ENCODE data around the gene ACOT13.
"Not testable (repeated sequence)": the region's sequence is repeated elsewhere in the genome, so short reads cannot be mapped to it uniquely, and the experiment has no call there.

The ACOT13 gene

DNA sequence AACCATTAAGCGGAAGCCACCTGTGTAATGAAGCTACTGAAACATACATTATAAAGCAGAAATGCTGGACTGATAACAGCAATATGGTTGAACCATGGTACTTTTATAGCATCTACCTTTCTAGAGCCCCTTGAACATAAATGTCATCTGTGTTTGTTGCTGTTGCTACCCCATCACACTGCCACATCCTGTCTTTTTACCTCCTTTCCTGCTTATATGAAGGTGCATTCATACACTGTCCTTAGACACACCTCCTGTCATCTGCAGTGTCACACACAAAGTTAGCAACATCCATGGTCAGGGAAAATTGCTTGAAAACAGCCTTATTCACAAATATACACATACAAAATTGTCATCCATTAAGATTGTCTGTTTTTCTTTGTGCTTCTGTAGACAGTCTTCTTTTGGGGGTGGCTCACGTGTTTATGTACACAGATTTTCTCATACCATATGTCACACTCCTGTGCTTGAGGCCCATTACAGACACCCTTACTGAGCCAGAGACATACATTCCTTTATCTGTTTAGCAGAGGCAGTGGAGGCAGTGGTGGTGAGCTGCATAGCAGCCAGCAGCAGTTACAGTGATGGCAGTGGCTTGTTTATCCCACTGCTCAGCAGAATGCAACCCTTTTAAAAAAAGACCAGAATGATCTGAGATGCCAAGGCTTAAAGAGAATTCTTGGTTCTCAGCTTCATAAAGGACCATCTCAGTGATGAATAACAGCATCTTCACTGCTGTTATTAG, 26.1 kb downstream of the ACOT13 start:
- DNase-seq (ENCODE audit: low spot score): no peak

DNA sequence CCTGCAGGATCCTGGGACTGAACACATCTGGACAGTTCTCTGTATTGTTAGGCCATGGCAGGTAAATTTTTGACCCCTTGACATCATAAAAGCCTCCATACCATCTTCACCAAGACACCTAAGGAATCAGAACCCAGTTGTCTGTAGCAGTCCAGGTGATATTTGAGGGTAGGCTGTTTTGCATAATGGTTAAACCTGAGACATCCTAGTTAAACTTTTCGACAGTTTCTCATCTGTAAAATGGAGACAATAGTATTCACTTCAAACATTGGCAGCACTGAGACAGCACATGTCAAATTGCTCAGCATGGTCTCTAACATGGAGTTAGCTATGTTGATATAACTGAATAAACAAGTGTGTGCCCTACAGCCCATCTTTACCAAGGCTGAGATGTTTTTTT, 27.3 kb downstream of the ACOT13 start:
- no peak for DNase-seq (ENCODE audit: low spot score)

DNA sequence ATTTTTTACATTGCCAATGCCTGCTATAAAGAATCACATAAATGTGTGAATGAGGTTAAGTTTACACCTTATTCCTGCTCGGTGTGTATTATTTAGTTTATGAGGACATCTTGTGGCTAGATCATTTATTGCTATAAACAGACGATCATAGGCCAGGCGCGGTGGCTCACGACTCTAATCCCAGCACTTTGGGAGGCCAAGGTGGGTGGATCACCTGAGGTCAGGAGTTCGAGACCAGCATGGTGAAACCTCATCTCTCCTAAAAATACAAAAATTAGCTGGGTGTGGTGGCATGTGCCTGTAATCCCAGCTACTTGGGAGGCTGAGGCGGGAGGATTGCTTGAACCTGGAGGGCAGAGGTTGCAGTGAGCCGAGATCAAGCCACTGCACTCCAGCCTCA, 28.8 kb downstream of the ACOT13 start:
- peak; percentile 36 for DNase-seq (ENCODE audit: low spot score)

DNA sequence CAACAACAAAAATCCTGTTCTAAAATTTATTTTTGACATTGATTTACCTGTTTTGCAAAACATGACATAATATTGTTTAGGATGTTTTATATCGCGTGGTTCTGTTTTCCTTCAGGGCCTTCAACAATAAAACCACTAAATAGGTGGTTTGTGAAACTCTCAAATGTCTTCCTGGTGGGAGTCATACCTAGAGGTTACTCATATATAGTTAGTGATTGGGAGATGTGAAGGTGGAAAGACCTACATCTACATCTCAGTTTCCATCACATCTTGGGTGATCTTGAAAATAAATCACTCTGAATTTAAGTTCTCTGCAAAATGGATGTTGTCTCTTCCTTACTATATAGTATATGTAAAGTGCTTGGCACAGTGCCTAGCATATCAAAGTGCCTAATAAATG, 29.2 kb downstream of the ACOT13 start:
- DNase-seq (ENCODE audit: low spot score): no peak

DNA sequence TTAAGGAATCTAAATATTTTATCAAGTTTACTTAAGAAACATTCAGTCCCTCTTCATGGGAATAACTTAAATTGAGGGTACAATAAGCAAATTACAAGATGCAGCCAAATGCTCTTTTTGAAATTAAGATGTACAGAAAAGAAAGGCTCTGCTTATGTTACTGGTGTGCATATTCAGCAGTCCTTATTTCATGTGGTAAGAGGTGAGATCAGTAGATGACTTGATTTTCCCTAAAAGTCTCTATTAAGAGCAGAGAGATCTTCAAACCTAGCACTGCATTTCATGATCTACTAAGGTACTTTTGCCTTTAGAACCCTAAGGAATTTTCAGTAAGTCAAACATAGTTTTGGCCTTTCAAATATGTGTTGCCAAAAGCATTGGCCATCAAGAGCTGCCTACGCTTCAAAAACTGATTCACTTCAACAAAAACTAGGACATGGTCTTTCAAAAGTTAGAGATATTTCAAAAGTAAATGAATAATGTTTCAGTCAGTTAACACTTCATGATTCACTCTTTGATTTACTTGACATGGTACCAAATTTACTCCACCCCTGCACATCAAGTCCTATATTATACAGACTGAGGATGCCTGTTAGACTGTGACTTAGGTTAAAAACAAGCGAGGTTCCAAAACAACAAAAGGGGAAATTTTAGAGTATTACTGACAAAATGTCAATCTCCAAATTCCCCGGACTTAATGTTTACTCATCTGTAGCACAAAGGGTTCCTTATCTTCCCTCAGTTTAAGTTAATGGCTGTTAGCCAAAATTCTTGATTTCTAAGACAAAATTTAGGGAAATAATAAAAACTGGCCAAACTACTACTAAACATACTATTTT, 32.9 kb downstream of the ACOT13 start:
- no peak for DNase-seq (ENCODE audit: low spot score)

DNA sequence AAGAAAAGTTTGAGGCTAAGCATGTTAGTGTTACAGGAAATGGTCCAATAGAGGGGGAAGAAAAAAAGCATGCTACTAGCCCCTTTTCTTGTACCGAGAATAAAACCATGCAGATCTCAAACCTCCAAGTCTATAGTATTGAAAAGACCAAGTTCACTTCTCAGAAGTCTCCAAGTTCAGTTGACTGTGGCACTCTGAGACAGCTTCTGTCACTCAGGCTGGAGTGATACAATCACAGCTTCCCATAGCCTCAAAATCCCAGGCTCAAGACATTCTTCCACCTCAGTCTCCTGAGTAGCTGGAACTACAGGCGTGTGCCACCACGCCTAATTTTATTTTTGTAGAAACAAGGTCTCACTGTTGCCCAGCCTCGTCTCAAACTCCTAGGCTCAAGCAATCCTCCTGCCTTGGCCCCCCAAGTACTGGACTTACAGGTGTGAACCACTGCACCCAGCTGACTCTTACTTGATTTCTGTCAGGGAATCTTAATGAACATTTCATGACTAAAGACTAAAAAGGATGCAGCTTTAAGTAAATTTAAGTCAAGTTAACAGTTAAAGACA, 35.9 kb downstream of the ACOT13 start:
- no peak for DNase-seq (ENCODE audit: low spot score)

DNA sequence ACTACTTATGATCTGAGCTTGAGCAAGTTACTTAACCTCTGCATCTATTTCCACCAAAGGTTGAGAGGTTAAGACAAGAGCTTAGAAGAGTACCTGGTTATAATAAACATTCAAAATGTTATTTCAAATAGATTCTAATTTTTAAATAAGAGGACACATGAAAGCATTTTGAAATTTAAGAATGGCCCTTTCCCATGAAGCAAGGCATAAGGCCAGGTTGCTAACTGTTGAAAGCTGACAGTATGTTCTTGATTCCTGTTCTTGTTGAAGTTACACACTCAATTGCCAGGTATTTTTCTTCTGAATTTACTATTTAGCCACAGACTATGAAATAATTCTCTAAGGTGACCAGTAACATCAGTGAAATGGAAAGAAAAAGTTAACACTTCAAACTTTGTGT, 37.6 kb downstream of the ACOT13 start:
- DNase-seq (ENCODE audit: low spot score): no peak

DNA sequence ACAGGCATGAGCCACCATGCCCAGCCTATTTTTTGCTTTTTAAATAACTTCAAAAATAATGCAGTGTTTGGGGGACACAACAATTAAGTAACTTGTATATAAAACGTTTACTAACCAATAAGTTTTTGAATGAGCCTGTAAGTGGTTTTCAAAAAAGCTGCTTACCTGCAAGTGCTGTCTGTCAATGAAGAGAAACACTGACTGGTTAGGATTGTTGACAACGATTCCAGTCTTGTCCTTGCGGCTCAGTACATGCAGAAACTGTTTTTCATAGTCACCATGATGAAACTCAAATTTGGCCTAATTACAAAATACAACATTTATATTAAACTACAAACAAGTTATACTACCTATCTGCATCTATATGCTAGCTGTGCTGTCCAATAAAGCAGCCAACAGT, 41.7 kb downstream of the ACOT13 start:
- no peak for DNase-seq (ENCODE audit: low spot score)

DNA sequence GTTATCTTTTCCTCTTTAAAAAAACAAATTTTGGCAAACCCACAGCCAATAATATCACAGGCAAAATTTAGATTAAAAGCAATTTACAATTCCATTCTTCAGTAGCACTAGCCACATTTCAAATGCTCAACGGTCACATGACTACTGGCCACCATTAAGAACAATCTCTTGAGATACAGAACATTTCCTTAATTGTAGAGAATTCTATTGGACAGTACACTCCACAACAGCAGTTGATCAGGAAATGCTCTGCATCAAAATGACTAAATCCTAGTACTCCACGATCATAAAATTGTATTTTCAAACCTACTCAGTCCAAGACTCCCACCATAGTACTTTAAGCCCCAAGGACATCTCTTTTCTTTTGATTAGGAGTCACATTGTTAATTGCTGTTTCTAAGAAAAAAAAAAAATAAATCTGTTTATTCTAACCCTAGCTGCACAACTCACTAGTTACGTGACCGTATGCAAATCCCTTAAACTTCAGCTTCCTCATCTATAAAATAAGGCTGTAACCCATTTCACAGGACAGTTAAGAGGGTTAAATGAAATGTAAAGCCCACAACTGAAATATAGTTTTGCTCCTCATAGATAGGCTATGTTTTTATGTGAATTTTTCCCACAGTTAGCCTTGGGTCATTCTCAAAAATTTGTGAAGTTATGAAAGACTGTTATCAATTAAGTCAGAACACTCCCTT, 42.3 kb downstream of the ACOT13 start:
- no peak for DNase-seq (ENCODE audit: low spot score)

DNA sequence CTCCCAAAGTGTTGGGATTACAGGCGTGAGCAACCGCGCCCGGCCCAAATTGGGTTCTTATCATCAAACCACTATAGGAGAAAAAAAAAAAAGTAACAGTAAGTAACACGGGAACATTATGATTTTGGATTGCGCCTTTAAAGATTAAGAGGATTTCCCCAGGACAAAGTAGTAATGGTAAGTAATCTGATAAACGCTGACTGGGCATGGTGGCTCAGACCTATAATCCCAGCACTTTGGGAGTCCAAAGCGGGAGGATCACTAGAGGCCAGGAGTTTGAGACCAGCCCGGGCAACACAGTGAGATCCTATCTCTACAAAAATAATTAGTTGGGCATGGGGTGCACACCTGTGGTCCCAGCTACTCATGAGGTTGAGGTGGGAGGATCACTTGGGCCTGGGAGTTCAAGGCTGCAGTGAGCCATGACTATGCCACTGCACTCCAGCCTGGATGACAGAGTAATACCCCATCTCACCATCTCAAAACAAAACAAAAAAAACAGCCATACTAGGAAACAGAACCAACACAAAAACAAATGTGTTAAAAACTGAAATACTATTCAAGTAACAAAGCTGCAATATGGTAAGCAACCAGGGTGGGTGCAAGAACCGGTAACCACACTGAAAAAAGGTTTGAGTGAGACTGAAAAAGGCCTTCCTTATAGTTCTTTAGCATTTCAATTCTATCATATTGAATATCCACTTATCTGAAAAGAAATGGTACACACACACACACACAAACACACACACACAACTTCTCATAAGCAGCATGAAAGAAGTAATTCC, 43.8 kb downstream of the ACOT13 start:
- no peak for DNase-seq (ENCODE audit: low spot score)

DNA sequence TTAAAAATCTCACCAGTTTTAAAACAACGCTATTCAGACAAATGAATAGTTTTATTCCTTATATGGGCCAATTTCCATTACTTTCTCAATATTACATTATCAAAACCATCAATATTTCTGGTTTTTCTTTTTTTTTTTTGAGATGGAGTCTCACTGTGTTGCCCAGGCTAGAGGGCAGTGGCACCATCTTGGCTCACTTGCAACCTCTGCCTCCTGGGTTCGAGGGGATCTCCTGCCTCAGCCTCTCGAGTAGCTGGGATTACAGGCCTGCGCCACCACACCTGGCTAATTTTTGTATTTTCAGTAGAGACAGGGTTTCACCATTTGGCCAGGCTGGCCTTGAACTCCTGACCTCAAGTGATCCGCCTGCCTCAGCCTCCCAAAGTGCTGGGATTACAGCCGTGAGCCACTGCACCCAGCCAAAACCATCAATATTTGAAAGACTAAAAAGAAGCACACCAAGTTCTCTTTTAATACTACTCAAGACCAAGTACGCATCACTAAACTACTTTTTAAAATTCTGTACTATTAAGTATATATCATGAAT, 49.8 kb downstream of the ACOT13 start:
- not testable (repeated sequence) for DNase-seq (ENCODE audit: low spot score)

DNA sequence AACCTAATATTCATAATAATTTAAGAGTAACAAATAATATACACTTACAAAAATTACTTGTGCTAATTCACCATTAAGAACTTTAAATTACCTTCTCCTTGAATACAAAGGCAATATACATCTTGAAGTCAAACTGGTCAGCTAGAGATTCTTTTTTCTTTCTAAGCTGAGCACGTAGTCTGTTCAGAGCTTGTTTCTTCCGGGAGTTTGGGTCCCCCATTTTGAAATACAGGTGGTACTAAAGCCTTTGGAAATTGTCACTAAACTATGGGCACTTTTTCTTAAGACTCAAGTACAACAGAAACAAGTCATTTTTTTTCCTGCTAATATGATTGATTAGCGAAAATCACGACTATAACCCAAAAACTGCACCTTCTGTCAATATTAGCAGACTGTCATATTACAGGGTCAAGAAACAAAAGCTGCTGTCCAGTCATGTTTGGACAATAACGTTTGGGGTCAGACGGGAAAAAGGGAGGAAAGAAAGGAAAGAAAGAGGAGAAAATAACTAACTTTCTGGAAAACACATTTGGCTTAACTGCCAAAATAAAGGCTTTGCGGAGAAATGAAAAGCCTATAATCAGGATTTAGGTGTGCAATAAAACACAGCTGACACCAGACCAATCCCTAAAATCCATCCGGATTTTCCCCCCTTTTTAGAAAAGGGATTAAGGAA, 51.7 kb downstream of the ACOT13 start:
- DNase-seq (ENCODE audit: low spot score): no peak

DNA sequence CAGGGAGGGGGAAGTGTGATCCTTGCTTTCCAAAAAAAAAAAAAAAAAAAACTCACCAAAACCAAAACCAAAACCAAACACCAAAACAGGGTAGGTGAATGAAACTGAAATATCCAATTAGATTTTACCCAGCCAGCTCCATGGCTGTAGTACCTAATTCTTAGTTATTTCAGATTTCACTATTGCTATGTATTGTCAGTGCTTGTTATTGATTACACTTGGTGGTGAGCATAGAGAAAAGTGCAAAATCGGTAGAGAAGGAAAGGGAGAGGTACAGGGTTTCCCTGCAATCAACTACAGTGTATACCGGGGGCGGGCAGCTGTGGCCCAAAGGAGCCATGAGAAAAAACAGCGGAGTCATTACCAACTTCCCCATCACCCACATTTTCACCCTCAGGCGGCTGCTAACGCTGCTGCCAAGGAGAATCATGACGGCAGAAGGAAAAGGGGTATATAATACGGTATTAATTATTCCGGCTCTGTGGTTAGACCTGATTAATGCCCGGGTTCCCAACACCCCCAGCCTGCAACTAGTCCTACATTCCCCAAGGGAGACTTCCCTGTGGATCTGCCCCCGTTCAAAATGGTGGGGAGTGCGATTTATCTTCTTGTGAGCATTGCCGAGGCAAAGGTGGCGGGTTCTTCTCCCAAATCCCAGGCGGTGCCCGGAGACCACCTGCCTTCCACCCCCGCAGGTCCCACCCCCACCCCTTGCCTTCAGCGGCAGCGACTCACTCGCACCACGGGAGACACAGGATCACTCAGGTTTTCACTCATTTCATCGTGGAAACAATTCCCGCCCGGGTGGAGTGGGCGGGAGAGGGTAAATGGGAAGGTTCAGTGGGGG, 52.5 kb downstream of the ACOT13 start, which contains the start of gene C6orf62:
TSS of gene C6orf62 (minus strand) at position 30 of the 847 bp plus-strand sequence. CDS start 486 bp downstream, outside the sequence.
- peak; percentile 32 for DNase-seq (ENCODE audit: low spot score)

DNA sequence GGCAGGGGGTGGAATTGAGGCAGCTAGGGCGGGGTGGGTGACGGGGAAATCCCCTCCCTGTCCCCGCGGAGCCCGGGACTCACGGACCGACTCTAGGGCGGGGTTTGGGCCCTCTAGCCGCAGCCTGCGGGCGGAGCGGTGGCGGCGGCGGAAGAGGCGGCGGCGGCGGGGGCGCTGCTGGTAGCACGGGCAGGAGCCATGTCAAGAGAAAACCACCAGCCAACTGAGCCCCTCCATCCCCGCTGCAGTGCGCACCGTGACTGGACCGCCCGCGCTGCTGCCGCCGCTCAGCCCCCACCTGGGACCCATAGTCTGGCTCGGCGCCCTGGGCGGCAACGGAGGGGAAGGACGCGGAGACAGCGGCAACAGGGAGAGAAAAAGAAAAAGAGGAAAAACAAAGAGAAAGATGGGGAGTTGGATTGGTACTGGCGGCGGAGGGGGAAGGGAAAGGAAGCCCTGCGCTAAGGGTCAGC, 53.3 kb downstream of the ACOT13 start:
- peak; percentile 77 for DNase-seq (ENCODE audit: low spot score)

DNA sequence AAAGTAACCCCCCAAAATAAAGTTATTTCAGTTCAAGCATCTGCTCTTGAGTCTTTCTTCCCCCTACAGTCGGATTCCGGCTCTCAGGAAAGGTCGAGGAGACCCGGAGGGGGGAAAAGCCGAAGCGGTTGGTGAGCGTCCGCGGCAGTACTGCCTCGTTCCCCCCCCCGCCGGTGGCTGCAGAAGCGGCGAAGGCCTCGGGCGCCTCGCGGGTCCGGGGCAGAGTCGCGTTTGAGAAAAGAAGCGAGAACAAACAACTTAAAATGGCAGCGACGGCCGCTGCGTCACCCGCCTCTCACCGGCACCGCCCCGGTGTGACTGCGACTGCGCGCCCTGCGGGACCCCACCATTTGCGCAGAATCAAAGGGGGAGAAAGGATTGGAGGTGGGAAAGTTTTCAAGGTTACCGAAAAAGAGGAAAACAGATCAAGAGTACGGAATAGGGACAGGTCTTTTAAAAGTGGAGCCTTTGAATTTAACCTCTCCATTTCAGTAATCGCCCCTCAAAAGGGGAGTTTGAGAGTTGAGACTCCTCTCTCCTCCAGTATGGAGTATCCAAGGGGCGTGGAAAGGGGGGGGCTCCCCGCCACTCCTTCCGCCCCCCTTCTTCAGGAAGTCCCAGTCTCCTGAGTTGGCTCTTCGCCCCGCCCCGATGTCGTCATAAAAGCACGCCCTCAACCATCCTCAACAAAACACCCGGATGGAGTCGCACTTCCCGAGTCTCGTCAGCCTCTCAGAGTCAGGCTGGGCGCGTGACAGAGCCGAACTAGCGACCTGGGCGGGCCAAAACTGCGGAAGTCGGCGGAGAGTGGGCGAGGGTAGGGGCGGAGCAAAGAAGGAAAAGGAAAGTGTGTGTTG, 54.0 kb downstream of the ACOT13 start:
- DNase-seq (ENCODE audit: low spot score): peak; percentile 100

DNA sequence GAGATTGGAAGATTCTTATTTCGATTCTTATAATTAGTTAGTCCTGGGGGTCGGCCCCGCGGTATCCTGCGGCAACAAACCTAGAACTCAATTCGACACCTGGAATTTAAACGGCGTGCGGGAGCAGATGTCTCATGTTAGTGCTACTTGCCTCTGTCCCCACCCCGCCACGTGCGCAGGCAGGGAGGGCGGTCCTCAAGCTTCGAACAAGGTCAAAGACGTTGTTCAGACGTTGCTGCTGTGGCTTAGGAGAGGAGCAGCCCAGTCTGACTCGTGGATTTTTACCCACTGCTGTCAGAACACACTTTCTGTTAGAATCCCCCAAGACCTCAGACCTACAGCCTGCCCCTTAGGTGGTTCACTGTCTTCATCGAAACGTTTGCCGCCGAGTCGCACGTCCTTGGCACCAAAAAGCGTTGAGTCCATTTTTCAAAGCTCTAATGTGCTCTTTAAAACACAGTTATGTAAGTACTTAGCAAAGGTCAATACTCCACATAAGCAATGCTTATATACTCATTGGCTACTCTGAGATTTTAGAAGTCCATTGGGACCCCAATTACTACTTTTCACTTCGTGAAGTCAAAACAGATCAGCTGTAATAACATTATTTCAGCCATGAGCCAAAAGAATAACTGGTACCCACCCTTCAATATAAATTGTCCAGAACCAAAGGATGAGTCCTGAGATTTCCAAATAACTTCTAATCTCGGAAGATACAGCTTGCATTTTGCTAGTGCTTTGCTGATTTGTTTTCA, 54.8 kb downstream of the ACOT13 start:
- DNase-seq (ENCODE audit: low spot score): peak; percentile 78

DNA sequence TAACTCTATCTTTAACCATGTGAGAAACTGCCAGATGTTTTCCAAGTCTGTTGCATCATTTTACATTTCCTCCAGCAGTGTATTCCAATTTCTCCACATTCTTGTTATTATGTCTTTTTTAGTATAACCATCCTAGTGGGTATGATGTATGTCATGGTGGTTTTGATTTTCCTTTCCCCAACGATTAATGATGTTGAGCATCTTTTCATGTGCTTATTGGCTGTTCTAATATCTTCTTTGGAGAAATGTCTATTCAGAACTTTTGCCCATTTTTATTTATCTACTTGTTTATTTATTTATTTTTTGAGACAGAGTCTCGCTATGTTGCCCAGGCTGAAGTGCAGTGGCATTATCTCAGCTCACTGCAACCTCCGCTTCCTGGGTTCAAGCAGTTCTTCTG, 56.4 kb downstream of the ACOT13 start:
- no peak for DNase-seq (ENCODE audit: low spot score)

DNA sequence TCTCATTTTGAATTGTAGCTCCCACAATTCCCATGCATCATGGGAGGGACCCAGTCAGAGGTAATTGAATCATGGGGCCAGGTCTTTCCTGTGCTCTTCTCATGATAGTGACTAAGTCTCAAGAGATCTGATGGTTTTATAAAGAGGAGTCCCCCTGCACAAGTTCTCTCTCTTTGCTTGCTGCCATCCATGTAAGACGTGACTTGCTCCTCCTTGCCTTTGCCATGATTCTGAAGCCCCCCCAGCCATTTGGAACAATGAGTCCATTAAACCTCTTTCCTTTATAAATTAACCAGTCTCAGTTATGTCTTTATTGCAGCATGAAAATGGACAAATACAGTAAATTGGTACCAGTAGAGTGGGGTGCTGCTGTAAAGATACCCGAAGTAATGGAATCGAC, 63.8 kb downstream of the ACOT13 start:
- not testable (repeated sequence) for DNase-seq (ENCODE audit: low spot score)
